ENCODE measurements around the gene KDM2B. TPM values are rescaled to one million over a fixed set of nuclear protein-coding genes. Genes with fewer than 3 reads are reported as not detected.

Gene KDM2B
- polyA plus RNA-seq, 2 of the 4 experiments (the other 2 are of a cell fraction), result 10.4 to 18.4 TPM

DNA sequence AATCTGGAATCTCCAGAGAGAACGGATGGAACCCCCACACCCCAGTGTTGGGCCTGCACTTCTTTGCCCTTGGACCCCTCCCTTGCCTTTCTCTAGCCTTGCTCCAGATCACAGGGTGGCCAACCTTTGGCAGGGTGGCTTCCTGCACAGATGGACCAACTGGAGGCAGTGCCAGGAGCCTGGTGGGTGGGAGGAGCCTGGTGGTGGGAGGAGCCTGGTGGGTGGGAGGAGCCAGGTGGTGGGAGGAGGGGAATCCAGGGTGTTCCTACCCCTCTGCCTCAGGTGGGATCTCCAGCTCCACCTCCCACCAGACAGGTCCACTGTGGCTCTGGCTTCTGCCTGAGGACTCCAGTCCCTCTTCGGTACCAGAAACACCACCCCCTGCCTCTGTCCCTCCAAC is 30.5 kb upstream of the KDM2B start (continued):
- TF ChIP-seq PBX3 (IDR thresholded peaks at IDR 0.05) (no peak), JUN (IDR thresholded peaks at IDR 0.05) (no peak), HOXB5 (CRISPR knock-in tag; IDR thresholded peaks at IDR 0.05) (no peak), SREBF2 (IDR thresholded peaks at IDR 0.05) (no peak)

GRCh38 chr12:121610239-121611149 is 29.7 kb upstream of the KDM2B start:
- no peaks in the 10 kb centered on the region for H3K4me1 ChIP-seq
- TF ChIP-seq NR3C1 (IDR thresholded peaks at IDR 0.05) (no peak), HOXB5 (CRISPR knock-in tag; IDR thresholded peaks at IDR 0.05) (no peak), HOXB13 (CRISPR knock-in tag; IDR thresholded peaks at IDR 0.05; ENCODE audit: low read depth) (no peak), KDM1A (IDR thresholded peaks at IDR 0.05; ENCODE audit: low read depth) (no peak), TFCP2L1 (CRISPR knock-in tag; IDR thresholded peaks at IDR 0.05) (no peak), HOXA7 (CRISPR knock-in tag; IDR thresholded peaks at IDR 0.05) (no peak), CHD4 (IDR thresholded peaks at IDR 0.05; ENCODE audit: borderline replicate concordance) (no peak), PHF8 (IDR thresholded peaks at IDR 0.05; ENCODE audit: borderline replicate concordance, low read depth) (no peak), ZNF302 (CRISPR knock-in tag; IDR thresholded peaks at IDR 0.05) (no peak), HEYL (CRISPR knock-in tag; IDR thresholded peaks at IDR 0.05) (no peak)
- DNase-seq (ENCODE audit: low read depth in 1 of 2, low spot score in 1 of 2), result no peak
- ATAC-seq, result peak; percentile 13 to 55; a peak in 2 of 6 replicates
- H3K27ac ChIP-seq, result 0 out of 6 replicates have a peak overlapping the region, but pooled peaks of 1 of the 2 experiments have one; percentile 23
- WGBS (ENCODE audit: missing lambda C conversion rate), result 62% methylated on average over 11 of the region's 11 CpGs
- no peaks in the 10 kb centered on the region for H3K9me3 ChIP-seq
- no peak for FAIRE-seq
- H3K4me2 ChIP-seq, result no peak overlapping the region
- no peak overlapping the region for H3K4me3 ChIP-seq
- CTCF ChIA-PET, result interaction anchor here (0.7 to 6.7 kb wide), 6 partner anchors 15 to 547 kb away, joined by 3 to 65 read pairs (median 4); partner anchors contain the start of gene ORAI1
- POLR2A ChIA-PET, result interaction anchor here (0.5 to 0.6 kb wide), 2 partner anchors 21 to 178 kb away, joined by 4 to 6 read pairs; no protein-coding TSS in a partner anchor

DNA sequence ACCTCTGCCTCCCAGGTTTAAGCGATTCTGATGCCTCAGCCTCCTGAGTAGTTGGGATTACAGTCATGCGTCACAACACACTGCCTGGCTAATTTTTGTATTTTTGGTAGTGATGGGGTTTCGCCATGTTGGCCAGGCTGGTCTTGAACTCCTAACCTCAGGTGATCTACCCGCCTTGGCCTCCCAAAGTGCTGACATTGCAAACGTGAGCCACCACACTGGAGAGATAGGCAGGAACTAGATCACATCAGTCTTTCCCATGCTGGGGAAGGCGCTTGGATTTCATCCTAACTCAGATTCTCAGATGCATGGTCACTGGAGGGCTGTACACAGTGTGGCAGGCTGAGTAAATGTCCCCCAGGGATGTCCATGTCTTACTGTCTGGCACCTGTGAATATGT is 27.5 kb upstream of the KDM2B start:
- Histone ChIP-seq H3K27ac (no peak overlapping the region), H3K4me3 (no peak overlapping the region), H3K4me2 (no peak overlapping the region), H3K4me1 (no peaks in the 10 kb centered on the region), H3K9me3 (no peaks in the 10 kb centered on the region)
- ATAC-seq, result no peak
- TF ChIP-seq MAX (IDR thresholded peaks at IDR 0.05) (no peak), MAFK (IDR thresholded peaks at IDR 0.05; ENCODE audit: partially characterized antibody) (peak; percentile 91)
- no peak for DNase-seq (ENCODE audit: low read depth in 1 of 2, low spot score in 1 of 2)
- CTCF ChIA-PET, result interaction anchor here (1.2 kb wide), 1 partner anchor 60 kb away, joined by 5 read pairs; no protein-coding TSS in a partner anchor
- WGBS (ENCODE audit: missing lambda C conversion rate), result 72% methylated on average over 6 of the region's 6 CpGs
- POLR2A ChIA-PET, result no interaction called here
- no peak for FAIRE-seq

GRCh38 chr12:121603581-121603980 is 22.8 kb upstream of the KDM2B start:
- no peak overlapping the region for H3K4me3 ChIP-seq
- 88% methylated on average over 6 of the region's 6 CpGs for WGBS (ENCODE audit: missing lambda C conversion rate)
- no peak for ATAC-seq

More at GRCh38 chr12:121603581-121603980, 22.8 kb upstream of the KDM2B start:
- Histone ChIP-seq H3K4me1 (peaks cover 6% of the 10 kb centered on the region; the same call in 2 of the 3 replicates), H3K4me2 (no peak overlapping the region), H3K27ac (no peak overlapping the region), H3K9me3 (no peaks in the 10 kb centered on the region)
- CTCF ChIA-PET, result no interaction called here
- POLR2A ChIA-PET, result no interaction called here
- FAIRE-seq, result no peak
- no peak for DNase-seq (ENCODE audit: low read depth in 1 of 2, low spot score in 1 of 2)
- TF ChIP-seq CHD2 (IDR thresholded peaks at IDR 0.05; ENCODE audit: low read length, partially characterized antibody) (no peak), MAFK (IDR thresholded peaks at IDR 0.05; ENCODE audit: partially characterized antibody) (no peak), E2F6 (IDR thresholded peaks at IDR 0.05; ENCODE audit: borderline replicate concordance, low read depth) (no peak), ZFP36 (IDR thresholded peaks at IDR 0.05; ENCODE audit: borderline replicate concordance, partially characterized antibody) (no peak)
